H1 (cell line): ENCODE measurements around the gene TGFBI. TPM values are rescaled to one million over a fixed set of nuclear protein-coding genes. Genes with fewer than 3 reads are reported as not detected.

ENCODE experiments used
- GABPA ChIP-seq: IDR thresholded peaks from 2 replicates; pipeline ENCODE4 v1.6.1; 2011; ENCODE audit warnings: mild to moderate bottlenecking, low read length, moderate library complexity, borderline replicate concordance; ENCODE audit not compliant: insufficient read depth
- JUN ChIP-seq: IDR thresholded peaks from 2 replicates; pipeline ENCODE4 v1.6.1; 2011; ENCODE audit warnings: low read depth, mild to moderate bottlenecking, improper control_type of control experiment, low read length
- KDM1A ChIP-seq: fragments of 200-600, 300-600 bp; sonication (generic); IDR thresholded peaks from 2 replicates; pipeline ENCODE4 v1.7.1; 2016; ENCODE audit warnings: mild to moderate bottlenecking, low read length, borderline replicate concordance
- PHF8 ChIP-seq: fragments of 200-600 bp; sonication (generic); conservative IDR thresholded peaks from 2 replicates; pipeline ENCODE4 v1.7.1; 2012; ENCODE audit warnings: low read depth, mild to moderate bottlenecking, inconsistent platforms, low read length, moderate library complexity
- RXRA ChIP-seq: IDR thresholded peaks from 2 replicates; pipeline ENCODE4 v1.6.1; 2011; ENCODE audit warnings: low read depth, mild to moderate bottlenecking, low read length, moderate library complexity; ENCODE audit not compliant: insufficient read depth
- polyA plus RNA-seq, 7 experiments: library from polyadenylated mRNA; depleted of rRNA in 3 of 7; stranded (reverse) in 5 of 7; unstranded in 2 of 7; fragments of >200 nt in 5 of 7; fragments of 200-250 nt in 2 of 7; gene quantifications; 1 replicate in 5 of 7; 2 replicates in 1 of 7; 4 replicates in 1 of 7; pipeline versions ENCODE4 v1.2.1 to v1.2.3, GENCODE V29; 2011 to 2013; ENCODE audit warnings: missing spikeins in 2 of 7, mixed read lengths in 2 of 7
- total RNA-seq: library from RNA; stranded (reverse); fragmentation: NEBNext Ultra II Directional; extraction: Animal tissue kit (Norgen Biotek cat#: 25700); gene quantifications from 2 replicates; pipeline ENCODE4 v1.2.1, GENCODE V29; 2021

TGFBI gene
- total and polyA plus RNA-seq, 2 of the 8 experiments (the other 6 are each of a cell fraction or from before 2014, with no cell fraction given) = 6.0 to 8.5 TPM

DNA sequence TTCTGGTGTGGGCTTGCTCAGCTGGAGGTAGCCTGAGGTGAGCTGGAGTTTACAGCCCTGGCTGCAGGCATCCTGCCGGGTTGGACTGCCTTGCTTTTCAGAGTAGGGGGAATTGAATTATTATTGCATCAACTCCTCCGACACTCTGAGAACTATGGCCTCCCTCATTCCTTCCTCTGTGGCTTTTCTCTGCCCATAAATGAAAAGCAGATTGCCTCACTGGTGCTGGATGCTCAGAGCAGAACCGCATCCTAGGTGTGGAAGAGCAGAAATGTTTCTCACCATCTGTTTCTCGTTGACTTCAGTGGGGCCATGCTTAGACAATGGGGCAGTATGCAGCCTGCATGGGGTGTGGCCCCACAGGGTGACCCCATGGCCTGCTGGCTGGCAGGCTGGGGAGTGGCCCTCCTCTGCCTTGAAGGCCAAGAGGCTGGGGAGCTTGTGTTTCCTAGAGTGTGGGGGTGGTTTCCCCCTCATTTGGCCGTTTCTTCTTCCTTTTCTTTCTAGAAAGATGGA, 27.3 kb upstream of the TGFBI start (continued):
- TF ChIP-seq KDM1A (no peak), GABPA (no peak), PHF8 (no peak), RXRA (no peak), JUN (no peak)
